Esophagus muscularis mucosa (tissue), 3 donors: ENCODE results near the gene LIX1L.

ENCODE experiments used
- POLR2AphosphoS5 ChIP-seq, 2 donors: sonication (generic); formaldehyde crosslinking; IDR thresholded peaks; one replicate each; pipeline ENCODE4 v1.6.1; 2017; ENCODE audit warnings: antibody characterized with exemption in 2 of 2
- TF ChIP-seq, protein P1 (sequence below), 3 experiments: fragments of 200-600 bp in 2 of 3; fragments of 450-650 bp in 1 of 3; sonication (generic) in 2 of 3; IDR thresholded peaks; one replicate each; pipeline ENCODE4 v1.5.1; 2017 to 2019; ENCODE audit warnings: antibody characterized with exemption in 3 of 3, mild to moderate bottlenecking in 2 of 3, moderate library complexity in 1 of 3

- no peak for TF ChIP-seq POLR2AphosphoS5 (IDR thresholded peaks at IDR 0.05)
- TF ChIP-seq, protein P1, sequence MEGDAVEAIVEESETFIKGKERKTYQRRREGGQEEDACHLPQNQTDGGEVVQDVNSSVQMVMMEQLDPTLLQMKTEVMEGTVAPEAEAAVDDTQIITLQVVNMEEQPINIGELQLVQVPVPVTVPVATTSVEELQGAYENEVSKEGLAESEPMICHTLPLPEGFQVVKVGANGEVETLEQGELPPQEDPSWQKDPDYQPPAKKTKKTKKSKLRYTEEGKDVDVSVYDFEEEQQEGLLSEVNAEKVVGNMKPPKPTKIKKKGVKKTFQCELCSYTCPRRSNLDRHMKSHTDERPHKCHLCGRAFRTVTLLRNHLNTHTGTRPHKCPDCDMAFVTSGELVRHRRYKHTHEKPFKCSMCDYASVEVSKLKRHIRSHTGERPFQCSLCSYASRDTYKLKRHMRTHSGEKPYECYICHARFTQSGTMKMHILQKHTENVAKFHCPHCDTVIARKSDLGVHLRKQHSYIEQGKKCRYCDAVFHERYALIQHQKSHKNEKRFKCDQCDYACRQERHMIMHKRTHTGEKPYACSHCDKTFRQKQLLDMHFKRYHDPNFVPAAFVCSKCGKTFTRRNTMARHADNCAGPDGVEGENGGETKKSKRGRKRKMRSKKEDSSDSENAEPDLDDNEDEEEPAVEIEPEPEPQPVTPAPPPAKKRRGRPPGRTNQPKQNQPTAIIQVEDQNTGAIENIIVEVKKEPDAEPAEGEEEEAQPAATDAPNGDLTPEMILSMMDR (IDR thresholded peaks at IDR 0.05), result no peak
Observed at GRCh38 chr1:145927916-145928643, 29.7 kb downstream of the LIX1L start.
